GM18511 (cell line): ENCODE measurements around the gene IL21.
A peak's percentile ranks its signal among the peaks of the same experiment; 100 is the strongest.
"Not testable (repeated sequence)": the region's sequence is repeated elsewhere in the genome, so short reads cannot be mapped to it uniquely, and the experiment has no call there.

Experiments used
- ATAC-seq: cut with Tn5 transposase; IDR thresholded peaks from one replicate; pipeline ENCODE4 v1.9.1; 2021; ENCODE audit warnings: mild to moderate bottlenecking, moderate library complexity; ENCODE audit not compliant: unreplicated experiment

Gene IL21

DNA sequence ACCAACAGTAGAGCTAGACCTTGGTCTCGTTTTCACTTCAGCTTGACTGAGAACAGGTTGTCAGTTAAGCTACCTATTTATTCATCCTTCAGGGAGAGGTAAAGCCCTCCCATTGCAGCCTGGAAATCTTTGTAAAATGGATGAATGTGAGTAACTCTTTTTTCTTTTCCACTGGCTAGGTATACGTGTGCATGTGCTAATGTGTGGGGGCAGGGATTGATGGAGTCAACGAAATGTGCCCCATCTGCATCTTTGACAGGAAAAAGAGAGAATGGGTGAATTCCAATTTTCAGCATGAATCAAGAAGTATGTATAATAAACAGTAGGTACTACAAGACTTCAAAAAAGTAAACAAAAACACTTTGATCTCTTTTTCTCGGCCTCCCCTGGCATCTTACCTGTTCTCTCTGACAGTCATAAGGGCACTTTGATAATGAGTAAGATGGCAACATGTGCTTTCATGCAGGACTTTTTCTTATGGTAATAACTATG lies at the start of gene IL21:
IL21 (minus strand) TSS at position 51 of the 492 bp plus-strand sequence. CDS start 55 bp downstream, outside the sequence.
- ATAC-seq, result no peak

DNA sequence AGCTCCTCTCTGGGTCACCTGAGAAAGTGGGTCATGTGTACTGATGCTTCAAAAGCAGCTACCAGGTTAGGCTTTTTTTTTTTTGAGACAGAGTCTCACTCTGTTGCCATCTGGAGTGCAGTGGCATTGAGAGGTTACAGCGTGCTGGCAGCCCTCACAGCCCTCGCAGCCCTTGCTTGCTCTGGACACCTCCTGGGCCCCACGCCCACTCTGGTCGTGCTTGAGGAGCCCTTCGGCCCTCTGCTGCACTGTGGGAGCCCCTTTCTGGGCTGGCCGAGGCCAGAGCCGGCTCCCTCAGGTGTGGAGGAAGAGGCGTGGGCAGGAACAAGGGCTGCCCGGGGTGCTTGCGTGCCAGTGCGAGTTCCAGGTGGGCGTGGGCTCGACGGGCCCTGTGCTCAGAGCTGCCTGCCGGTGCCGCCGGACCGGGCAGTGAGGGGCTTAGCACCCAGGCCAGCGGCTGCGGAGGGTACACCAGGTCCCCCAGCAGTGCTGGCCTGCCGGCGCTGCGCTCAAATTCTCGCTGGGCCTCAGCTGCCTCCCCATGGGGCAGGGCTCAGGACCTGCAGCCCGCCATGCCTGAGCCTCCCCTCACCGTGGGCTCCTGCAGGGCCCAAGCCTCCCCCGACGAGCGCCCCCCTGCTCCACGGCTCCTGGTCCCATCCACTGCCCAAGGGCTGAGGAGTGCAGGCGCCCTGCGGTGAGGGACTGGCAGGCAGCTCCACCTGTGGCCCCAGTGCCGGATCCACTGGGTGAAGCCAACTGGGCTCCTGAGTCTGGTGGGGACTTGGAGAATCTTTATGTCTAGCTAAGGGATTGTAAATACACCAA lies 49.3 kb upstream of the IL21 start:
- ATAC-seq, result no peak

GRCh38 chr4:122668241-122668640 lies 47.4 kb upstream of the IL21 start:
- ATAC-seq, result no peak

DNA sequence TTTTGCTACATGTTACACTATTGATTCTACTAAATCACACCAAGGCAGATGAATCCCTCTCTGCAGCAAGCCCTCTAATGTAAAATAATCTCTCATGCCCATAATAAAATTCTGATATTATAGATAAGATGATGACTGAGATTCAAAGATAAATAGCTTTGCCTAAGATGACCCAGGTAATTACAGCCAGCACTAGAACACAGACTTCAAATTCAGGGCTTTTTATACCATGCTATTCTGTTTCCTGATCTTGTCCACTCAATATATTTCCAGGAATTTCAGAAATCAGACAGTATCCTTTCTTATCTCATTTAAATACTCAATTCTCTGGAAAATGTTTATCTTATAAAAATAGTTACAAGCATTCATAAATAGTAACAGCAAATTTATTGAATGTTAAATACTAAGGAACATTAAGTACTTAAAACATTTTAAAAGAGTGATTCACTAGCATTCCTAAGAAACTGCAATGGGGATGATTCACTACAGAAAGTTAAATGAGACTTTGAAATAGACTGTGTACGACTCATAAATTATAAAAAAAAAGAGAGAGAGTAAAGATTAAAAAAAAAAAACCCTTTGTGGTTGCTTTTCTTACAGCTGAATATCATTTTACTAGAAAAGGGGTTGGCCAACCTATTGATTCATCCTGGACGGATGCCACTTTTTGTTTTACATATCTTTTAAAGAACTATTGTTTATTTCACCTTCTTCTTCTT lies 45.8 kb upstream of the IL21 start:
- ATAC-seq, result no peak

DNA sequence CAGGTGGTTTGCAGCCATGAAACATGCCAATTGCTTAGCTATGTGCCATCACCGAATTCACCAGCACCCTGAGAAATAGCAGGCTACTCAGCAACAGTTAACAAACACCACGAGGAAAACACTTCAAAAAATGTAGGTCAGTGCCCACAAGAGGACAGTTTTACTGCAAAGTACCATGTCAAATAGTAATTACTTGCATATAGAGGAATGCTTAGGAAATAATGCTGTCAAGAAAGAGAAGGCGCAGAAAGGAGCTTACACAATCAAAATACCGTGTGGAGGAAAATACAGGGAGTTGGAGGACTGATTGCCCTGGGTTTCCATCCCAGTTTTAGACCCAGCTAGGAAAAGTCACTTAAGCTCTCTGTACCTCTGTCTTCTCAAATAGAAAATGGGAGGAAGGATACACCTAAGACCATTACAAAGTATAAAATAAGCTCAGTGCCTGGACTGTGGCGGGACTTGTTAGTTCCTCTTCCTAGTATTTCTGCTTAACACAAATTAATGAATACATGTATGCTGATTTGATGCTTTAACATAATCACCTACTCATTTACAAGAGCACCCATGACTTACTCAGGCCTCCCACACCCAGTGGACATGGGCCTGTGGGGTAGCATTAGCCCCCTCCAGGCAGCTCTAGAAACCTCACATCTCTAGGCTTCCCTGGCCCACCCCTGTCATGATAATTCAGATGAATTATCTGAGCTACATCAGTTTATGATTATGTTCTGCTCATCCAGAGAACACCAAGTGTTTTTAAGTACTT lies 44.5 kb upstream of the IL21 start:
- no peak for ATAC-seq

GRCh38 chr4:122663814-122664610 lies 43.1 kb upstream of the IL21 start:
- no peak for ATAC-seq

- ATAC-seq, result no peak
These were observed 42.4 kb upstream of the IL21 start for GRCh38 chr4:122663291-122663690.

GRCh38 chr4:122662701-122663100 lies 41.8 kb upstream of the IL21 start:
- ATAC-seq, result no peak

GRCh38 chr4:122661176-122662160 lies 40.6 kb upstream of the IL21 start:
- no peak for ATAC-seq

GRCh38 chr4:122658818-122659295 lies 38.0 kb upstream of the IL21 start:
- ATAC-seq, result peak; percentile 94

DNA sequence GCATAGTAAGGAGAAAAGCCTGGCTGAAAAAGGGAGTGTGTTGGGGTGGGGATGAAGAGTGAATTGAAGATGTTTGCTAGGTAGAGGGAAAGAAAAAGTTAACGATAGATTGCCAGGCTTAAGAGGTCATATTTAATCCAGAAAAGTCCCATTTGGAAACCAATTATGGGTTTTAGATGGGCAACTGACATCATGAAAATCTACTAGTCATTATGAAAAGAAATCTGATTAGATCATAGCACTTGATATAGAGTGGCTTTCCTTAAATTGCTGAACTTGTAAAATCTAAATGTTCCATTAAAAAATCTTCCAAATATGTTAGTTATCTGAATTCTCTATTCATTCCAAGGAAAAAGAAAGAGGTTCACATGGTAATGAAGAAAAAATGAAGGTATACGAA lies 37.5 kb upstream of the IL21 start:
- no peak for ATAC-seq

GRCh38 chr4:122657553-122657952 lies 36.7 kb upstream of the IL21 start:
- ATAC-seq, result no peak

- not testable (repeated sequence) for ATAC-seq
These were observed 35.7 kb upstream of the IL21 start for GRCh38 chr4:122656583-122656982.

- ATAC-seq, result peak; percentile 60
These were observed 31.5 kb upstream of the IL21 start for GRCh38 chr4:122652379-122652778.

- ATAC-seq, result no peak
These were observed 29.3 kb upstream of the IL21 start for GRCh38 chr4:122650148-122650547.

DNA sequence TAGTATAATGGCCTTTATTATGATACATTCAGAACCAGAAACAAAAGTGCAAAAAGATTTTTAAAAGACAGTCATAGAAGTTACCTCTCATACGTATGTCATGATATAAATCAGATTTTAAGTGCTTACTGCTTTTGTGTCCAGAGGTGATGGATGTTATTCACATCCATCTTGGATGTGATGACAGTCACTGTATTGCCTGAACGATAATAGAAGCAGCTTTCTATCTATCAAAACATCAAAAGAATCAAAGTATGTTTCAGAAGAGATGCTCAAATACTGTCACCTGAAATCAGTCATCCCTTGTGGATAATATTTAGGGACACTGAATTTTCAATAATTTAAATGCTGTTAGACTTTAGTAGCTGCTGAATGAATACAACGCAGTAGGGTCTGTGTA lies 26.8 kb upstream of the IL21 start:
- no peak for ATAC-seq

- peak; percentile 71 for ATAC-seq
These were observed 22.4 kb upstream of the IL21 start for GRCh38 chr4:122643257-122643656.

GRCh38 chr4:122639181-122639580 lies 18.3 kb upstream of the IL21 start:
- no peak for ATAC-seq

GRCh38 chr4:122636697-122637096 lies 15.8 kb upstream of the IL21 start:
- ATAC-seq, result peak; percentile 49
